ENCODE results near the gene CUL4B.
"Not testable (repeated sequence)": the region's sequence is repeated elsewhere in the genome, so short reads cannot be mapped to it uniquely, and the experiment has no call there.

Gene CUL4B

DNA sequence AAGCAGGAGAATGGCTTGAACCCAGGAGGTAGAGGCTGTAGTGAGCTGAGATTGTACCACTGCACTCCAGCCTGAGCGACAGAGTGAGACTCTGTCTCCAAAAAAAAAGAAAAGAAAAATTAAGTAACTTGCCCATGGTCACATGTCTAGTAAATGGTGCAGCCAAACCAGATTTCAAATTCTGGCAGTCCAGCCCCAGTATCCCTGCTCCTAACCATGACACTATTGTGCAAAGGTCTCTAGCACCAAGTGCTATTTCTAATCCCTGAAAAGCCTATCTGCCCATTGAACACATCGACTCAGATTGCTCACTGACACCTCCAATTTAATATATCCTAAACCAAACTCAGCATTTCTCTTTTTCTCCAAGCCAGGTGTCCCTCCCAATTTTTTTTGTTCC is 84.0 kb downstream of the CUL4B start:
- no peak overlapping the region for H3K27ac ChIP-seq
- ChIA-PET CTCF (interaction anchor here (0.6 kb wide), 2 partner anchors 443 to 660 kb away, joined by 3 to 6 read pairs; no protein-coding TSS in a partner anchor), POLR2A (ENCODE audit: low non-redundant PET) (no interaction called here)
- TF ChIP-seq, protein P1, sequence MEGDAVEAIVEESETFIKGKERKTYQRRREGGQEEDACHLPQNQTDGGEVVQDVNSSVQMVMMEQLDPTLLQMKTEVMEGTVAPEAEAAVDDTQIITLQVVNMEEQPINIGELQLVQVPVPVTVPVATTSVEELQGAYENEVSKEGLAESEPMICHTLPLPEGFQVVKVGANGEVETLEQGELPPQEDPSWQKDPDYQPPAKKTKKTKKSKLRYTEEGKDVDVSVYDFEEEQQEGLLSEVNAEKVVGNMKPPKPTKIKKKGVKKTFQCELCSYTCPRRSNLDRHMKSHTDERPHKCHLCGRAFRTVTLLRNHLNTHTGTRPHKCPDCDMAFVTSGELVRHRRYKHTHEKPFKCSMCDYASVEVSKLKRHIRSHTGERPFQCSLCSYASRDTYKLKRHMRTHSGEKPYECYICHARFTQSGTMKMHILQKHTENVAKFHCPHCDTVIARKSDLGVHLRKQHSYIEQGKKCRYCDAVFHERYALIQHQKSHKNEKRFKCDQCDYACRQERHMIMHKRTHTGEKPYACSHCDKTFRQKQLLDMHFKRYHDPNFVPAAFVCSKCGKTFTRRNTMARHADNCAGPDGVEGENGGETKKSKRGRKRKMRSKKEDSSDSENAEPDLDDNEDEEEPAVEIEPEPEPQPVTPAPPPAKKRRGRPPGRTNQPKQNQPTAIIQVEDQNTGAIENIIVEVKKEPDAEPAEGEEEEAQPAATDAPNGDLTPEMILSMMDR (conservative IDR thresholded peaks at IDR 0.05; ENCODE audit: low read depth) = no peak
- no peak for DNase-seq (ENCODE audit: low spot score)

DNA sequence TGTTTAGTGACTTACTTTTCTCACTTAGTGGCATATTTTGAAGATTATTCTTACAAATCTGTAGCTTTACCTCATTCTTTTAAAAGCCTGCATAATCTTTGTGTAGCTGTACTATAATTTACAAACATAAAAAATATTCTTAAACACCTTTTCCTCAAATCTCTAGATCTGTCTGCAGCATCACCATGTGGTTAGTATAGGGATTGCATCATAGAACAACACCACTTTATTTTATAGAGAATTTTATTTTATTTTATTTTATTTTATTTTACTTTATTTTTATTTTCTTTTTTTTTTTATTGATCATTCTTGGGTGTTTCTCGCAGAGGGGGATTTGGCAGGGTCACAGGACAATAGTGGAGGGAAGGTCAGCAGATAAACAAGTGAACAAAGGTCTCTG is 85.3 kb downstream of the CUL4B start:
- CTCF ChIA-PET = interaction anchor here (0.6 to 0.8 kb wide), 5 partner anchors 27 to 98 kb away, joined by 3 to 9 read pairs (median 6); no protein-coding TSS in a partner anchor
- POLR2A ChIA-PET (ENCODE audit: low non-redundant PET); H3K27ac ChIP-seq: not testable (repeated sequence)
- DNase-seq (ENCODE audit: low spot score) = peak; percentile 5
- TF ChIP-seq, protein P1 (conservative IDR thresholded peaks at IDR 0.05; ENCODE audit: low read depth) = peak; percentile 54
